Measurements from ENCODE around the gene DIS3L2. TPM values are rescaled to one million over a fixed set of nuclear protein-coding genes. Genes with fewer than 3 reads are reported as not detected.

DIS3L2 gene
- total RNA-seq, 4 donors from 2014 or later = 12.8 to 27.3 (median 16.8) TPM

- DNase-seq = no peak
- TF ChIP-seq CTCF (IDR thresholded peaks at IDR 0.05 in 4 of 5, conservative IDR thresholded peaks at IDR 0.05 in 1 of 5) (no peak), POLR2A (IDR thresholded peaks at IDR 0.05) (no peak)
- in situ Hi-C loops (cut with MboI; ENCODE audit: low sequenced_read_pairs in 4 of 4) (no loop called here), intact Hi-C loops (cut with DNase I; ENCODE audit: low total_unique reads) (no loop called here)
- H3K4me1 ChIP-seq = peaks cover 0 to 7% of the 10 kb centered on the region in 2 donors
- no peaks in the 10 kb centered on the region for H3K36me3 ChIP-seq
- H3K27ac ChIP-seq = no peak overlapping the region
- no peaks in the 10 kb centered on the region for H3K27me3 ChIP-seq
- no peak for ATAC-seq
- no peaks in the 10 kb centered on the region for H3K9me3 ChIP-seq
- no peak overlapping the region for H3K4me3 ChIP-seq
These were observed 96.8 kb downstream of the DIS3L2 start for GRCh38 chr2:232058063-232058877.

- no peak for ATAC-seq
- H3K9me3 ChIP-seq = no peaks in the 10 kb centered on the region
These were observed 97.4 kb downstream of the DIS3L2 start for GRCh38 chr2:232058931-232059330.

GRCh38 chr2:232061265-232061664, 99.8 kb downstream of the DIS3L2 start:
- no peak overlapping the region for H3K4me3 ChIP-seq
- intact Hi-C loops (cut with DNase I; ENCODE audit: low total_unique reads) = no loop called here
- DNase-seq (no peak), ATAC-seq (no peak)
- H3K27ac ChIP-seq = no peak overlapping the region
- H3K27me3 ChIP-seq = no peaks in the 10 kb centered on the region
- no peaks in the 10 kb centered on the region for H3K9me3 ChIP-seq
- in situ Hi-C loops (cut with MboI; ENCODE audit: low sequenced_read_pairs in 4 of 4) = no loop called here
- TF ChIP-seq POLR2A (IDR thresholded peaks at IDR 0.05) = no peak
- no peak for TF ChIP-seq CTCF (IDR thresholded peaks at IDR 0.05 in 4 of 5, conservative IDR thresholded peaks at IDR 0.05 in 1 of 5)
- no peaks in the 10 kb centered on the region for H3K36me3 ChIP-seq
- H3K4me1 ChIP-seq = no peaks in the 10 kb centered on the region

More at GRCh38 chr2:232058931-232059330, 97.4 kb downstream of the DIS3L2 start:
- Histone ChIP-seq H3K4me1 (peaks cover 0 to 7% of the 10 kb centered on the region in 2 donors), H3K27me3 (no peaks in the 10 kb centered on the region), H3K4me3 (no peak overlapping the region), H3K27ac (no peak overlapping the region), H3K36me3 (no peaks in the 10 kb centered on the region)
- intact Hi-C loops (cut with DNase I; ENCODE audit: low total_unique reads) = no loop called here
- in situ Hi-C loops (cut with MboI; ENCODE audit: low sequenced_read_pairs in 4 of 4) = no loop called here
- TF ChIP-seq CTCF (IDR thresholded peaks at IDR 0.05 in 4 of 5, conservative IDR thresholded peaks at IDR 0.05 in 1 of 5) (no peak), POLR2A (IDR thresholded peaks at IDR 0.05) (no peak)
- no peak for DNase-seq

- in situ Hi-C loops (cut with MboI; ENCODE audit: low sequenced_read_pairs in 4 of 4) (no loop called here), intact Hi-C loops (cut with DNase I; ENCODE audit: low total_unique reads) (no loop called here)
- H3K36me3 ChIP-seq = no peaks in the 10 kb centered on the region
- no peak overlapping the region for H3K4me3 ChIP-seq
- no peak overlapping the region for H3K27ac ChIP-seq
- no peaks in the 10 kb centered on the region for H3K9me3 ChIP-seq
- DNase-seq (no peak), ATAC-seq (no peak)
- peaks cover 30 to 41% of the 10 kb centered on the region in 2 donors for H3K4me1 ChIP-seq
- TF ChIP-seq CTCF (IDR thresholded peaks at IDR 0.05 in 4 of 5, conservative IDR thresholded peaks at IDR 0.05 in 1 of 5) (no peak), POLR2A (IDR thresholded peaks at IDR 0.05) (no peak)
- no peaks in the 10 kb centered on the region for H3K27me3 ChIP-seq
These were observed 111.5 kb downstream of the DIS3L2 start for GRCh38 chr2:232073026-232073425.

Measured in gastrocnemius medialis (tissue), 4 donors.